Head of caudate nucleus (tissue), 42 donors: Measurements from ENCODE around the gene USB1.

Source experiments
- DNase-seq, 42 donors: peaks; one replicate each; pipeline versions ENCODE4 v3.0.0 to v3.0.0-alpha.2; 2020 to 2021; ENCODE audit warnings: mixed read lengths in 7 of 42
- intact Hi-C: fragments of 100-400 bp; cut with DNase I; formaldehyde crosslinking; loops from one replicate; pipeline ENCODE4 v1.15.0; 2022

USB1 gene

GRCh38 chr16:58000706-58001676, at the start of gene USB1:
TSS of gene USB1 (plus strand) at chr16:58001407. CDS start at chr16:58001484, 77 bp downstream.
- peak; percentile 58 to 95 (median 89) for DNase-seq
- intact Hi-C loops, result loop anchor here (5.0 to 10.0 kb wide), 2 partner anchors 99 to 246 kb away; no protein-coding TSS in a partner anchor

- intact Hi-C loops, result no loop called here
- DNase-seq, result no peak
Observed at GRCh38 chr16:57952909-57953308, 48.3 kb upstream of the USB1 start.

- DNase-seq, result no peak
- intact Hi-C loops, result no loop called here
Observed at GRCh38 chr16:57953857-57954256, 47.4 kb upstream of the USB1 start.

GRCh38 chr16:57955572-57956188, 45.5 kb upstream of the USB1 start:
- DNase-seq, result no peak
- intact Hi-C loops, result no loop called here

- no peak for DNase-seq
- intact Hi-C loops, result no loop called here
Observed at GRCh38 chr16:57956270-57956808, 44.9 kb upstream of the USB1 start.

GRCh38 chr16:57956924-57957672, 44.1 kb upstream of the USB1 start:
- DNase-seq, result no peak
- intact Hi-C loops, result no loop called here

GRCh38 chr16:57957673-57958392, 43.4 kb upstream of the USB1 start:
- peak in 4 of 42 donors; percentile 13 to 58 (median 26) for DNase-seq
- intact Hi-C loops, result no loop called here

GRCh38 chr16:57958544-57958943, 42.7 kb upstream of the USB1 start:
- DNase-seq, result no peak
- intact Hi-C loops, result no loop called here

- intact Hi-C loops, result no loop called here
Observed at GRCh38 chr16:57959121-57959520, 42.1 kb upstream of the USB1 start.

GRCh38 chr16:57959804-57960203, 41.4 kb upstream of the USB1 start:
- intact Hi-C loops, result no loop called here
- no peak for DNase-seq

More at GRCh38 chr16:57959121-57959520, 42.1 kb upstream of the USB1 start:
- DNase-seq, result no peak

- no peak for DNase-seq
- intact Hi-C loops, result no loop called here
Observed at GRCh38 chr16:57960310-57960709, 40.9 kb upstream of the USB1 start.

GRCh38 chr16:57960826-57961472, 40.3 kb upstream of the USB1 start:
- no peak for DNase-seq
- intact Hi-C loops, result no loop called here

- intact Hi-C loops, result no loop called here
- no peak for DNase-seq
Observed at GRCh38 chr16:57961538-57961937, 39.7 kb upstream of the USB1 start.

- intact Hi-C loops, result no loop called here
- no peak for DNase-seq
Observed at GRCh38 chr16:57962046-57962445, 39.2 kb upstream of the USB1 start.

- DNase-seq, result no peak
- intact Hi-C loops, result no loop called here
Observed at GRCh38 chr16:57962756-57963155, 38.5 kb upstream of the USB1 start.

GRCh38 chr16:57964157-57964700, 37.0 kb upstream of the USB1 start:
- DNase-seq, result no peak
- intact Hi-C loops, result no loop called here

GRCh38 chr16:57966204-57966771, 34.9 kb upstream of the USB1 start:
- intact Hi-C loops, result no loop called here

GRCh38 chr16:57966986-57967385, 34.2 kb upstream of the USB1 start:
- no peak for DNase-seq
- intact Hi-C loops, result no loop called here

More at GRCh38 chr16:57966204-57966771, 34.9 kb upstream of the USB1 start:
- DNase-seq, result no peak
